HS-27A (cell line): Measurements from ENCODE around the gene SEMA3D.

Experiments used
- DNase-seq: peaks from one replicate; pipeline ENCODE4 v3.0.0-alpha.2; 2012; ENCODE audit warnings: low read depth, missing footprints

SEMA3D gene

DNA sequence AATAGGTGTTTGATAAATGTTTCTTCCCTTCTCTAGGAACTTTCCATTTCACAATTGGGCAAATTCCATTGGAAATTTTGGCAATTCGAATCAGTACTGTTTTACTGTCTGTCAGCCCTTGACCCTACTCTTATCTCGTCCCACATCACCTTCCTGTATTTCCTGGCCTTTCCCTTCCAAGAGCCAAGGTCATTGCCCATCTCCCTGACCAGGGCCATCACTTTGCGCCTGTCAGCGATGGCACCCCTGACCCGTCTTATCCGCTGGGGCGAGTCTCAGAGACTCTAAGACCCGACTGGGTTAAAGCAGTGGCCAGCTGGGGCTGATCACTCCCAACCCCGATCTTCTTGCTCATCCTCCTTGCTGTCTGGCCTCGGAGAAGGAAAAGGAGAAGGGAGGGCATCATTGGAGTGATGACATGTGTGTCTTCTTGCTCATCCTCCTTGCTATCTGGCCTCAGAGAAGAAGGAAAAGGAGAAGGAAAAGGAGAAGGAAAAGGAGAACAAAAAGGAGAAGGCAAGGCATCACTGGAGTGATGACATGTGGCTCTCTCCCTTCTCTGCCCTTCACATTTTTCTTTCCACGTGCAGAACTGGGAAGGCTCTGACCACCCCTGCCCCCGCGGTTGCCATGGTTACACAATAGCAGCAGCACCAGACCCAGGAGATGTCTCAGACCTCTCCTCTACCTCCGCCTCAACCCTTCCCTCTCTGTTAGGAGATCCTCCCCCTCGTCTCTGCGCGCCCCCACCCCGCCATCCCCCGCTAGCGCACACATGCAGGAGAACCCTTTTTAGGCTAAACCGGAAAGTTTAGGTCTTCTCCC lies 2.0 kb downstream of the SEMA3D start:
- DNase-seq, result no peak

DNA sequence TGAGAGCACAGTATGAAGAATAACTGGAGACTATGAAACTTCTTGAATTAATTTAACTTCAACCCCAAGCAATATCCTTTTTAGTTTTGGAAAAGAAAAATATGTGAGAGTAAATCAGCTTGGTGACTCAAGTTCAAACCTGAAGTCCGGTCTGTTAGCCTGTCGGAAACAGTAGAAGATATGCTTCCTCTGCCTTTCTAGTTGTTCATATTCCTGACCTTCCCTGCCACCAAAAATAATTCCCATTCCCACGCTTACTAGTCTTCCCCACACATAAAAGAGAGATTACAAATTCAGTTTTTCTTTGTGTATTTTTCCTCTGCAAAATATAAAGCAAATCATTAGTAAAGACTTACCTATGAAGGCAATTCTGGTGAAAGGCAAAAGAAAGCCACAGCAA lies 3.6 kb downstream of the SEMA3D start:
- DNase-seq, result no peak

DNA sequence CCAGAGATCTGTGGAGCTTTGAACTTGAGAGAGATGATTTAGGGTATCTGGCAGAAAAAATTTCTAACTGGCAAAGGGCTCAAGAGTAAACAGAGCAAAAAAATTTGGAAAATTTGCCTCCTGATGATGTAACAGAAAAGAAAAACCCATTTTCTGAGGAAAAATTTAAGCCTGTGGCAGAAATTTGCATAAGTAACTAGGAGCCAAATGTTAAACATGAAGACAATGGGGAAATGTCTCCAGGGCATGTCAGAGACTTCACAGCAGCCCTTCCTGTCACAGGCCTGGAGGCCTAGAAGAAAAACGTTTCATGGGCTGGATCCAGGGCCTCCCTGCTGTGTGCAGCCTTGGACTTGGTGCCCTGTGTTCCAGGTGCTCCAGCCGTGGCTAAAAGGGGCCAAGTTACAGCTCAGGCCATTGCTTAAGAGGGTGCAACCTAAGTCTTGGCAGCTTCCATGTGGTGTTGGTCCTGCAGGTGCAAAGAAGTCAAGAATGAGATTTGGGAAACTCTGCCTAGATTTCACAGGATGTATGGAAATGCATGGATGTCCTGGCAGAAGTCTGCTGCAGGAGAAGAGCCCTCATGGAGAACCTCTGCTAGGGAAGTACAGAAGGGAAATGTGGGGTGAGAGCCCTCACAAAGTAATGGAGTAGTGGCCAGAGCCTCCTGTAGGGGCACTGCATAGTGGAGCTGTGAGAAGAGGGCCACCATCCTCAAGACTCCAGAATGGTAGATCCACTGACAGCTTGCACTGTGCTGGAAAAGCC lies 8.1 kb downstream of the SEMA3D start:
- DNase-seq, result no peak

DNA sequence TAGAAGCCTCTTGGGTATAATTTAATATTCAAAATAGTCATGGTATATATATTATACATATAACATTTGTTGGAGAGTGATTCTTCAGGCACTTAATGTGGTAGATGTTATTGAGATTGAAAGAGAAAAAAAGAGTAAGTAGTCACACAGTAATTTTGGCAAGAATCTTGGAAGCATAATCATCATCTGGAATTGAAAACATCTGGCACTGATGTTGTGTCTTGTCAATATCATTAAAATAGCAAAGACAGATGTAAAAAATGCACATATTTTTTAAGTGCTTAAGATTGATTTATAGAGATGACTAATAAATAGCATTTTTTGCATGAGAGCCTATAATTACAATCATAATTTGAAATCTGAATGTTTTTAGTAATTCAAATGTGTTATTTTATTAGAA lies 9.5 kb downstream of the SEMA3D start:
- no peak for DNase-seq

DNA sequence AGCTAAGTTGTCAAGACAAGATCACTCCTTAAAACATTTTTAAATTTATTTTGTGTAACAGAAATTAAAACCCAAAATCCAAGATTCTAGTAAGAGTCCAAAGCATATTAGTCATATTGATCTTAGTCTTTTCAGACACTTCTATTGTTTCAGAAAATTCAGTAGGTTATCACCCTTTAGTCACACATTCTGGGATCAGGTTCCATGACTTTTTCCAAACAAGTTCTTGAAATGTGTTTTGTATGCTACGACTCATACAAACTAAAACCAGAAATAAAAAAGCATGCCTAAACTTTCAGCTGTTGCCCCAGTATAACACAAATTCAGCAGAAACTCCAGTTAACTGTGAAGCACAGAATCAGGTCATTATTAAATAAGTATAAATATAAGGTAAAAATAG lies 10.7 kb downstream of the SEMA3D start:
- no peak for DNase-seq

DNA sequence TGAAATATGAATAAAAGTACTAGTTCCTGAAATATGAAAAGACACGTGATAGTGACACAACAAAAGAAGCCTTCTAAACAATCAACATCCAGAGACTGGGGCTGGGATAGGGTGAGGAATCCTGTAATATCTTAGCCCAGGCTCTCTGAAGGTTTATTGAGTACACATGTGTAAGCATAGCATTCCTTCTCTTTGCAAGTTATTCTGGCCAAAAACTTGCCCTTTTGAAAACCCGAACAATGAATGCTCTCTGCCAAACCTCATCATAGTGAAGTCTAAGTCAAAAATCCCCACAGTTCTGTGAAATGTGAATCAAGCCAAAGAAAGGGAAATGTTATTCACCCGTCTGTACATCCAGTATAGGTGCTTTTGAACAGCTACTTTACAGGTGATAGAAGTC lies 11.6 kb downstream of the SEMA3D start:
- no peak for DNase-seq

DNA sequence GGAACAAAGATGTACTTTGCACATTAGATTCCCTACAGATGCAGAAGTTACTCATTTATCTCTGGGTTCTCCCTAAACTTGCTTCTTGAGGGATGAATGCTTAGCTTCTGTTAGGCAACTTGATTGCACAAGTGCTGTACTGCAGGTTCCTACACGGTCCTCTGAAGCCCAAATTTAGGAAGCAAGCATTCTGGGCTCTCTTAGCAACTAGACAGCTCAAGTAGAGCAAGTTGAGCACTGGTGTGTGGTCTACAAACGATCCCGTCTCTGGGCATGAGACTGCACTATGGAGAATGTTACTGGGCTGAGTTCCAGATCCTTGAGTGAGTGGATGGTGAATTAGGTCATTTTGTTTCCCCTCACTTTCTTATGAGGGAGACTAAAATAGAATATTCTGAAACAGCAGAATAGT lies 14.3 kb downstream of the SEMA3D start:
- no peak for DNase-seq

DNA sequence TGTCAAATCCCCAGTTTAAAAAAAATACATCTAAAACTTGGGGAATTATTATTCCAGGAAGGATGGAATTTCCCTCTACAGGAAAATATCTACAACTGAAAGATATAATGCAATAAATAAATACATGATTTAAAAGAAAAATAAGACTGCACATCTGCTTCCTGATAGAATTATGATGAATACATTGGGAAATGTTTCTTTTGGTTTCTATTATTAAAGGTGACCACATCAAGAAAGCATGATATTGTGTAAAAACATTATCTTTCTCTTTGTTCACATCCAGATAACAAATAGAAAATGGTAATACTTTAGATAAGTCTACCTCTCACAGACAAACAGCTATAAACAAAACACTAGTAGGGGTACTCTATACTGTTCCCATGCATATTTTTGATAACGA lies 19.2 kb downstream of the SEMA3D start:
- DNase-seq, result no peak

DNA sequence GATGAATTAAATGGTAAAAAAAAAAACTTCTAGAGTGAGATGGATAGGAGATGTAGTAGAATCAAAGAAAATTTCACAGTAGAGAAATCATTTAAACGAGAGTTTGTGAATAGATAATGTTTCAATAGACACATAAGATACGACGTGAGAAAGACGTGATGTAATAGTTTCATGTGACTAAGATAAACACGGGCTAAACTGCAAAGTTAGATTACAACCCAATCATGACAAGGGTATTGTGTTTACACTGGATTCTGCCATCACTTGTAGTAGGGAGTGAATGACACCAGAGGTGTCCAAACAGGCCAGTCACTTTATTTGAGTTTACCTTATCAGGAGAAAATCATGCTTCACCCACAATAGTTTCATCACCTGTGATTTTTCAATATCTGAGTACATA lies 21.6 kb downstream of the SEMA3D start:
- DNase-seq, result no peak

DNA sequence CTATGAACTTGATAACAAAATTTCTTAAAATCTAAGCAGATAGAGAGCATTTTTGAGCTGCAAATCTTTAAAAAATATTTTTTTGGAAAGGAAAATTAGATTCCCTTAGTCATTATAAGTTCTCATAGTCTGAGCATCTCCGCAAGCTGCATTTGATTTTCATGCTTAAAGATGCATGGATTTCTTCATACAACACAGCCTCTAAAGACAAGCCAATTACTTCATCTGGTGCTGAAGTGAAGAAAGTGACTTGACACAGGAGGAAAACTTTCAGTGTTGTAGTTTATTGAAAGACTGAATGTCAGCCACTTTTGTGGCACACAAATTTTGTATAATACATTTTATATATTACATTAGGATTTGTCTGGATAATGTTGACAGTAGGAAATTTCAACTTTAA lies 22.5 kb downstream of the SEMA3D start:
- no peak for DNase-seq

DNA sequence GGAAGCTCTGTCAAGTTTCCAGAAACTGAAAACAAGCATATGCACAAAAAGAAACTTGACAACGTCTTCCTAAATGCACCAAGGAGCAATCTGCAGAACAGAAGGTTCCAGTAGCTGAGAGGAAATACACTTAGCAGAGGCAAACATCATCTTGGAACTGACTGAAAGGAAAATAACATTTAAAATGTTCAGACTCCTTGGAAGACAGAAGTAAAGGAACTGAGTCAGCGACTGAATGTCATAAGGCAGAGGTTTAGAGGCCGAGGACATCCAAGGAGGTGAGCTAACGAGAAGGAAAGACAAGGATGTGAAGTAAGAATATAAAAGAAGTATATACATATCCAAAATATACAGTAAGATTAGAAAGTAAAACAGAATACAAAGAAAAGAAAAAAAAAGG lies 24.1 kb downstream of the SEMA3D start:
- DNase-seq, result no peak

DNA sequence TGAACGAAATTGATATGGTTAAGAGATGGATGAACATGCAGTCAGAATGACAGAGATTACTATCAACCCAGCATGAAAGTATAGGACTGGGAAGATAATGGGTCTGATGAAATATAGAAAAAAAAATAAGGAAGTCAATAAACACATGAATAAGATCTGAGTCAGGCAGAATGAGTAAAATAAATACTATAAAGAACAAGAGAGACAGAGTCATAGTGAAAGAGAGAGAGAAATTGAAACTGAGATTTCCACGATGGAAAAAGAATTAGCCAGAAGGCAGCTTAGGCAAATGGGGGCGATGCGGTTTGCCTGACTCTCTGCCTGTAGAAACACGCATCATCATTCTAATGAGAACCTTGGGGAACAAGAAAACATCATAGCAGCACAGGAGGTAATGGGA lies 26.6 kb downstream of the SEMA3D start:
- no peak for DNase-seq

DNA sequence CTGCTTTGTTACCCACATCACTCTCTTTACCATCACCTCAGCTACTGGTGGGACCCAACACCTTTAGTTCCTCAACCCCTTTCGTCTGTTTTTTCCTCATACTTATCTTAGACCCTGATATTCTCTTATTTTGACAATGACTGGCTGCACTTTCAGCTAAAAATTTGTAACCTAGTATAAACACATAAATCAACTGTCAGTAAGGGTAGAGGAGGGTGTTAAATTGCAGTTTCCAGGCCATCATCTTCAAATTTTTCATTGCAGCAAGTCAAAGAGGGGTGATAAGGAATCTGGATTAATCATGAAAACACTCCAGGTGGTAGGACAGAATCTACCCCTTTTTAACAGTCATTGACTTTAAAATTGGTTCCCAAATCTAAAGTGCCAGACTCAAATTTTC lies 27.9 kb downstream of the SEMA3D start:
- no peak for DNase-seq

DNA sequence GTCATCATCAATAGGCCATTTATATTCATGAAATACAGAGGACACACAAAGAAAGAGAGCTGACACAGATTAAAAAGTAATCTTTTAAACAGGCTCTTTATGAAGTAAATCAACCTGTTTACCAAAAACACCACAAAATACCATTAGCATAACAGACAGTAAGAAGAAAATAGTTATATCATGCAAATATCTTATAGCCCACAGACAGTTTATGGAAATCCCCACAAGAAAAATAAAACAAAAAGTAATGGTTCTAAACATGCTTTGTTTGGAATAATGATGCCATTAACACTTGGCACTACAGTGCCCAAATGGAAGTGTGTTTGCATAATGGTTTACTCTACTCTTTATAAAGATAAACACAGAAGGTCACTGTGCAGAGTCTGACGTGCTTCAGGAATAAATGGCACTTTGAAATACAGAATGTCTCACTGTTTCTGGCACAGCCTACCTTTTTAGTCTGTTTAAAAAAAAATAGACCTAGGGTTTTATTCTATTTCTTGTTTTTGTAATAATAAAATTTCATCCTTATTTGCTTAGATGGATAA lies 30.1 kb downstream of the SEMA3D start:
- no peak for DNase-seq

DNA sequence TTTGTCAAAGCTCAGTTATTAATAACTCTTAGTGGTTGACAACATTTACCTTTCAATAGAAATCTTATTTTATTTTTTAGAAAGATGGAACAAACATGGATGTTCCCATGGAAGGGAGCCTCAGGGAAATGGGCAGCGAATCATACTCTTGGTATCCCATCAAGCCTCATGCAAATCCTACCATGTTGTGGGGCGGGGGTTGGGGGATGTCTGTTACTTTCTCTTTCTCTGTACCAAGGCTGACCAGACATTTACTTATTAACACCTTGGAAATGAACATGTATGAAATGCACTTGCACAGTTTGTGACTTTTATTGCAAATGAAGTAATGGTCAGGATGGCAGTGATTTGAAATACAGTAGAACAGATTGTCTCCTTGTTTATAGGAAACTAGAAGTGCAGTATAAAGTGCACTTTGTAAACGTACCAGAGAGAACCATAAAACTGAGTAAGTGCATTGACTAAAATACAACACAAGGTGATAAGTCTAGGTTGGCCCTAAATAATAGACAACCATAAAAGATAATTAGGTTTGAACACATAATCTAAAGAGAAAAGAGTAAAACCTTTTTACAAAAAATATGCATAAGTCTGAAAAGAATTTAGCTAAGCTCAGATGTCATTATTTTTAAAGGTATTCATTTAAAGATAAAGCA lies 32.4 kb downstream of the SEMA3D start:
- no peak for DNase-seq

DNA sequence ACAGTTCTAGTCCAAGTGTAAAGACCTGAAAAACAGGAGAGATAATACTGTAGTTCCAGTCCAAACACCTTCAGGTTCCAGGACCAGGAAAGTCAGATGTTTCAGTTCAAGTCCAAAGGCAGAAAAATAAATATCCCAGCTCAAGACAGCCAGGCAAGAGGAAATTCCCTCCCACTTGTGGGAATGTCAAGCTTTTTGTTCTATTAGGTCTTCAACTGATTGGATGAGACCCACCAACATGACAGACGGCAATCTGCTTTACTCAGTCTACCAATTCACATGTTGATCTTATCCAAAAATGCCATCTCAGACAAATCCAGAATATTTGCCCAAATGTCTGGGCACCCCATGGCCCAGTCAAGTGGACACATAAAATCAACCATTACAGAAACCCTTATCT lies 33.1 kb downstream of the SEMA3D start:
- no peak for DNase-seq

DNA sequence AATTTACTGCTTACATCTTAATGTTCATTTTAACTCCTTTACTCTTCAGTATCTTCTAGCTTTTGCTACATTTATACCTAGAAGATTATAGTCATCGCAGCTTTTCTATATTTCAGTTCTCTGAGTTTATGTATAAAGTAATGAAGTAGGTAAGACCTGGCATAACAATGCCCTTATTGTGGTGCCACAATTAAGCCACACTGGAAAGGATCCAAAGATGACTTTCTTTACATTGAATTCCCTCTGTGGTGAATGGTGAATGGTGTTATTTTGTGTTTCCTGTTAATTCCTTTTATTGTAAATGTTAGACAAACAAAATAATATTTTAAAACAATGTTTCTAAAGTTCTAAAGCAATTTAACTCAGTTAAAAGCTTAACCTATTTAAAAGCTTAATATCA lies 36.2 kb downstream of the SEMA3D start:
- DNase-seq, result no peak

DNA sequence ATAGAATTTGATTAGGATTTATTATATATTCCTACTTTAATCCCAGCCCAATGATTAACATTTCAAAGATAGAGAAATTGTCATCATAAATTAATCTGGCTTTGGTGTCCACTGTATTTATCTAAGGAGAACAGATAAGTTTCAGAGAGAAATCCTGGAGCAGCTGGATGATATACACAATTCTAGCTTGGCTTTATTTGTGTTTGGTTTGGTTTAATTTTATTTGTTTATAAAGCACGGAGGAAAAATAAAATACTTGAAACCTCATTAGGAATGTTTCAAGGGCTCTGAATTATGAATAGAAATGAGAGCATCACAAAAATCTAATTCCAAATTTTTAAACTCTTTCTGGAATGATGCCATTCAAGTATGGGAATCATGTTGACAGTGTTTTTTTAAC lies 42.1 kb downstream of the SEMA3D start:
- no peak for DNase-seq

DNA sequence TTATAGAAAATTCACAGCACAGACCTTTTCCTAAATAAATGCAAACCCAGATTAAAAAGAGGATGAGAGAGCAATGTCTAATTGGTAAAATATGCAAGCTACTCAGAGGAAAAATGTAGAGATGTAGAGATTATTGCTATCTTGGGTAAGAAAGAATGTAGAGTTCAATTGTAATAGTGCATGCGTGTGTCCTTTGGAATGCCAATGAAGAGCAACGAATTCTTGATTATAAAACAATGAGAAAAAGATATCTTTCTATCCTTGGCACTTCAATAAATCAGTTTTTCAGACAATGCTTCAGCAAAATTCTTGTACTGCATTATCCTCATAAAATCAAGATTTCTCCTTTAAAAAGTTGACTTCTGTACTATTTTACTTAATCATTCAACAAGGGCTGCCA lies 50.9 kb downstream of the SEMA3D start:
- DNase-seq, result peak; percentile 56

DNA sequence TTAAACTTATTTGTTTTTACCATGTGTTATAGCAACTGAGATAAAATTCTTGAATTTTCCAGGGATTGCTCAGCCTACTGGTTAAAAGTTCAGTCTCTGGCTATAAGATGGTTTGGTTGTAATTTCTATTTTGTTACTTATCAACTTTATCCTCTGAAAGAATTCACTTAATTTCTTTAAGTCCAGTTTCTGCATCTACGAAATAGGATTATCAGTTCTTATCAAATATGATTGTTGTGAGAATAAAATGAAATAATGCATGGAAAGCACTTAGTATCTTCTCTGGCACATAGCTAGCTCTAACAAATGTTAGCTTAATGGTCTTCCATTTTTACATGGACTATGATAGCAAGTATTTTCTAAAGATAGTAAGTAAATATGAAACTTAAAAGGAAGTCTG lies 53.3 kb downstream of the SEMA3D start:
- DNase-seq, result no peak

DNA sequence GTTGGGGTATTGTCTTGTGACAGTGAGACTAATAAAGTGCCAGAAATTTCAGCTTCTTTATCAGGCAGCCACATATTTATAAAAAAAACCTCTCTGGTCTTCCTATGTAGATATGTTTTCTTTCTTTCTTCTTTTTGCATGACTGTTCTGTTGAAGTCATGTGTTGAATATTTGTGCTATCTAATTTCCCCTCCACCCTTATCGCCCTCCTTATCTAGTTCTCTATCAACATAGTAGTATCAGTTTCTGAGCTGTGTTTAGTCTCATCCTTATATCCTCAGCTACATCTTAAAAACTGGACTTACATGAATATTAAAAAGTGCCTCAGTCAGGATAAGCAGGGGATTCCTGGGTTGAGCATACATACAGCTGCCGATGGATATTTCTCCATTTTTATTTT lies 53.9 kb downstream of the SEMA3D start:
- DNase-seq, result no peak

DNA sequence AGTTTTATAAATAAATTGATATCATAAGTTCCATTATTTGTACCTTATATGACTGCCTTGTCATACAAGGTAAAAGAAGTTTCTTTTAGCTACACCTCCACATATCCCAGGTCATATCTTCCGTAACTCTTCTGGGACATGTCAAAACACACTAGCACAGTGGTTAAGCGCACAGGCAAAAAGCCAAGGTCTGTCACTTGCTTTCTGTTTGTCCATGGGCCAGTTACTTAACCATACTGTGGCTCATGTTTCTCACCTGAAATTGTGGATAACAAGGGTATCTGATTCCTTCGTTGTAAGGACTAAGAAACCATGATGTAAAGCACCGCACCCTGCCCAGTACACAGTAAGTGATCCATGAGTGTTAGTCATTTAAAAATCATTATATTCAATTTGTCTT lies 56.2 kb downstream of the SEMA3D start:
- no peak for DNase-seq

DNA sequence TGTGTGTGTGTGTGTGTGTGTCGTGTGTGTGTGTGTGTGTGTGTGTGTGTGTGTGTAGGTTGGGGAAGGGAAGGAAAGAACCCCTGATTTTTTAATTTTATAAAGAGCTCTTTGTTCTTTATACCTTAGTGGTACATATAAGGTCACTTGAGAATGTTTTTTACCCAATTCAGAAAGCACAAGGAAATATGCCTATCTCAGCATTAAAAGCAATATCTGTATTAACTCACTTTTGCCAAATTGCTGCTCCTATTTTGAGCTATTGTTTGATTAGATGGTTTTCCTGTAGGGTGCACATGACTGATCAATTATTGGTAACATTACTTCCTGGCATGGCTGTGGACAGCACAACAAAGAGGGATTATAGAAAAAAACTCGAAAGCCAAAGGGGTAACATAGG lies 60.5 kb downstream of the SEMA3D start:
- no peak for DNase-seq
